ENCODE data around the gene MAST4. TPM values are rescaled to one million over a fixed set of nuclear protein-coding genes. Genes with fewer than 3 reads are reported as not detected.

The MAST4 gene
- total and polyA plus RNA-seq, 8 donors, result 5.9 to 29.7 (median 10.0) TPM

DNA sequence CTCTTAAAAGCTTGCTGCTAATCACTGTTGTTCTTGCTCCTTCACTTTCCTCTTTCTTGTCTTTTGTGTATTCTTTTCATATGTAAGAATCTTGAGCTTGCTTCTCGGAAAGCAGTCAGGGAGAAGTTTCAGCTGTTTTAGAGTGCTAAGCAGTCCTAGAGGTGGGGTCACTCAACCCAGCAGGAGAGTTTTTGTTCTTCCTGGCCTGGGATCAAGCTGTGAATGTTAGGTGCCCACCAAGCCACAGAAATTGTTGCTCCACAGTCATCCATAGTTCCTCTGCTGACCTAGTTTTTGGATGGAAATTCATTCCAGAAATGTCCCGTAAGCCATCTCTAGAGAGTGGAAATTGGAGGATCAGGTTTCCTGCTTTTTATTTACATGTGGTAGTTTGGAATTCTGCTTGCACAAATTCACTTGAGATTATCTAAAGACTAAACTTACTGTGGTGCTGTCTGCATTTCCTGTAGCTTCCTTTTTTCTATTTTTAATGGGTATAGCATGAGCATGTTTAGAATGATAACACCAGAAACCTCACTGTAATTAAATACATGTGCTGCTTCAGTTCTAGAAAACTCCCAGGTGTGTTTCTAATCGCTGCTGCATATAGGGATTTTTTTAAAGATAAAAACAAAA lies 108.7 kb downstream of the MAST4 start:
- Histone ChIP-seq H3K9me3 (no peaks in the 10 kb centered on the region), H3K4me3 (no peak overlapping the region), H3K27ac (no peak overlapping the region), H3K4me1 (no peaks in the 10 kb centered on the region), H3K27me3 (no peaks in the 10 kb centered on the region), H3K36me3 (no peaks in the 10 kb centered on the region)
- 29 to 35% methylated on average over 3 of the region's 3 CpGs for WGBS, 2 donors
- DNase-seq (no peak), ATAC-seq (peak in 1 of 4 donors; percentile 30), FAIRE-seq (no peak)
- intact Hi-C loops (cut with DNase I), result no loop called here
- TF ChIP-seq, protein P1, sequence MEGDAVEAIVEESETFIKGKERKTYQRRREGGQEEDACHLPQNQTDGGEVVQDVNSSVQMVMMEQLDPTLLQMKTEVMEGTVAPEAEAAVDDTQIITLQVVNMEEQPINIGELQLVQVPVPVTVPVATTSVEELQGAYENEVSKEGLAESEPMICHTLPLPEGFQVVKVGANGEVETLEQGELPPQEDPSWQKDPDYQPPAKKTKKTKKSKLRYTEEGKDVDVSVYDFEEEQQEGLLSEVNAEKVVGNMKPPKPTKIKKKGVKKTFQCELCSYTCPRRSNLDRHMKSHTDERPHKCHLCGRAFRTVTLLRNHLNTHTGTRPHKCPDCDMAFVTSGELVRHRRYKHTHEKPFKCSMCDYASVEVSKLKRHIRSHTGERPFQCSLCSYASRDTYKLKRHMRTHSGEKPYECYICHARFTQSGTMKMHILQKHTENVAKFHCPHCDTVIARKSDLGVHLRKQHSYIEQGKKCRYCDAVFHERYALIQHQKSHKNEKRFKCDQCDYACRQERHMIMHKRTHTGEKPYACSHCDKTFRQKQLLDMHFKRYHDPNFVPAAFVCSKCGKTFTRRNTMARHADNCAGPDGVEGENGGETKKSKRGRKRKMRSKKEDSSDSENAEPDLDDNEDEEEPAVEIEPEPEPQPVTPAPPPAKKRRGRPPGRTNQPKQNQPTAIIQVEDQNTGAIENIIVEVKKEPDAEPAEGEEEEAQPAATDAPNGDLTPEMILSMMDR (IDR thresholded peaks at IDR 0.05), result no peak

DNA sequence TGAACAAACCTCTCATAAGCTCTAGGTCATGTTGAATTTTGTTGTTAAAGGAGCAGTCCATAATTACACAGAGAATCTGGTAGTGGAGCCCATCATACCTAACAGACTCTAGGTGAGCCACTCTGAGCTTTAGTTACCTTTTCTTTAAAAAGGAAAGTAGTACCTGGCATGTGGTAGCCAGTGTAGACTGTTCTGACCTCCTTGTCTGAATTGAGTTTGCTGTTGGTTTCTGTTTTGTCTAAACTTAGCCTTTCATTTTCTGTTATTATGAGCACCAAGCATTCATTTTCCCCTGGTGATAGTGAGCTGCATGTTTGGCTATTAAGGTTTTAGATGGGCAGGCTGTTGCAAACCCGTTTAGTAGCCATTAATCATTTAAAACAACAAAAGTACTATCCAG lies 112.2 kb downstream of the MAST4 start:
- Histone ChIP-seq H3K9me3 (no peaks in the 10 kb centered on the region), H3K27ac (no peak overlapping the region), H3K4me3 (no peak overlapping the region), H3K27me3 (no peaks in the 10 kb centered on the region), H3K4me1 (no peaks in the 10 kb centered on the region), H3K36me3 (no peaks in the 10 kb centered on the region)
- intact Hi-C loops (cut with DNase I), result no loop called here
- ATAC-seq (no peak), DNase-seq (no peak), FAIRE-seq (no peak)
- TF ChIP-seq, protein P1 (IDR thresholded peaks at IDR 0.05), result no peak
- WGBS, 2 donors, result 26 to 35% methylated on average over 1 of the region's 1 CpG

DNA sequence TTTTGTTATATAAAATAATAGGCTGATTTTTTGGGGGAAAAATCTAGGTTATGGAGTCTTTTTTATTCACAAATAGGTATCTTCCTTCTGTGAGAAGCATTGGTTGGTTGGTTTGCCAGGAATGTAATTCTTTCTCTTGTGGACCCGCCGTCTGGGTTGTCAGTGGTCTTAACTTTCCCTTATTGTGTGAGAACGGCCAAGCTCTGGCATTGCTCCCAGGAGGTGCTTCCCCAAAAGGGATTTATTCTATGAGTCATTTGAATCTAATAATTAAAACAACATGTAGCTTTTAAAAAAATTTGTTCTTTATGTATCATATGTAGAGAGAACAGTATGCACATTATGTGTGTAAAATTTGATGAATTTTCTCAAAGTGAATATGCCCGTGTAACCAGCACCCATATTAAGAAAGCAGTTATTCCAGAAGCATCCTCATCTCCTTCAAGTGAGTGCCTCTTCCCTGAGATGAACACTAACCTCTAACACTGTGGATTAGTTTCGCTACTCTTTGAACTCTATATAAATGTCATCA lies 114.4 kb downstream of the MAST4 start:
- Histone ChIP-seq H3K4me1 (no peaks in the 10 kb centered on the region), H3K4me3 (no peak overlapping the region), H3K27ac (no peak overlapping the region), H3K27me3 (no peaks in the 10 kb centered on the region), H3K36me3 (no peaks in the 10 kb centered on the region), H3K9me3 (no peaks in the 10 kb centered on the region)
- DNase-seq (peak in 1 of 6 donors; percentile 34), FAIRE-seq (no peak), ATAC-seq (peak in 1 of 4 donors; percentile 24)
- WGBS, 2 donors, result 83 to 88% methylated on average over 5 of the region's 5 CpGs
- TF ChIP-seq, protein P1 (IDR thresholded peaks at IDR 0.05), result no peak
- intact Hi-C loops (cut with DNase I), result no loop called here

DNA sequence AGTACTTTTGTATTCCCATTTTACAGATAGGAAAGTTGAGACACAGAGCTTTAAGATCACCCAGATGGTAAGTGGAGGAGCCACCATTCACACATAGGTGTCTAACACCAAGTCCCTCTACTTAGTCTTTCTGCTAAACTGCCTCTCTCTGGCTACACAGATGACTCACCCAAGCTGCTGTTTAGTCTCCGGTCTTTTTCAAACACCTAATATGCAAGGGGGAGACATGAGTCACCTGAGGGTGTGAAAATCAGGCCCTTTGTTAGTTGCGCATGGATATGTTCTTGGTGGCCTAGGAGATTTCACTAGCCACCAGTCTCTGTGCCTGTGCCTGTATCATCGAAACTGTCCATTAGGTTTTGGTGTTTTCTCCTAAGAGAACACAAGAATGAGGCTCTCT lies 117.8 kb downstream of the MAST4 start:
- DNase-seq (peak in 1 of 6 donors; percentile 15), FAIRE-seq (no peak), ATAC-seq (peak in 3 of 4 donors; percentile 44 to 75 (median 71))
- no peaks in the 10 kb centered on the region for H3K4me1 ChIP-seq
- H3K36me3 ChIP-seq, result no peaks in the 10 kb centered on the region
- no peaks in the 10 kb centered on the region for H3K9me3 ChIP-seq
- TF ChIP-seq, protein P1 (IDR thresholded peaks at IDR 0.05), result no peak
- 87 to 91% methylated on average over 3 of the region's 3 CpGs for WGBS, 2 donors
- H3K4me3 ChIP-seq, result no peak overlapping the region
- no peak overlapping the region for H3K27ac ChIP-seq
- intact Hi-C loops (cut with DNase I), result no loop called here
- no peaks in the 10 kb centered on the region for H3K27me3 ChIP-seq

Measured in pancreas (tissue), 10 donors.